Activated CD4-positive, CD25-positive, alpha-beta regulatory T cell (primary cell): ENCODE data around the gene MDM2.
A peak's percentile ranks its signal among the peaks of the same experiment; 100 is the strongest.

Experiments used
- DNase-seq, 4 experiments: peaks; one replicate each; lab custom pipeline; 2025; lab: John Stamatoyannopoulos, UW

Gene MDM2

GRCh38 chr12:68807576-68808387, at the start of gene MDM2:
MDM2 (plus strand) TSS chr12:68808177; CDS start chr12:68808478, 301 bp downstream.
- DNase-seq: peak; percentile 83 to 96 (median 91)

DNA sequence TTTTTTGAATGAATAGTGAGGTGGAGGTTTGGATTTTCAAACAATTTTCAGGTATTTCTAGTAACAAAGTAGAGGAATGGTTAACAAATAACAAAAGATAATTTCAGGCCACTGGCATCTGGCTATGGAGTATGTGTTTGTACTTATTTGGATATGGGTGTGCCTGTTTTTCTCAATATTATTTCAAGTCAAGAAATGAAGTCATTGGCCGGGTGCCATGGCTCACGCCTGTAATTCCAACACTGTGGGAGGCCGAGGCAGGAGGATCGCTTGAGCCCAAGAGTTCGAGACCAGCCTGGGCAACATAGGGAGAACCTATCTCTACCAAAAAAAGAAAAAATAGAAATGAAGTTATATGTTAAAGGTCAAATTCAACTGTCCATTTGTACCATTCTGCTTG, 48.1 kb upstream of the MDM2 start:
- no peak for DNase-seq

DNA sequence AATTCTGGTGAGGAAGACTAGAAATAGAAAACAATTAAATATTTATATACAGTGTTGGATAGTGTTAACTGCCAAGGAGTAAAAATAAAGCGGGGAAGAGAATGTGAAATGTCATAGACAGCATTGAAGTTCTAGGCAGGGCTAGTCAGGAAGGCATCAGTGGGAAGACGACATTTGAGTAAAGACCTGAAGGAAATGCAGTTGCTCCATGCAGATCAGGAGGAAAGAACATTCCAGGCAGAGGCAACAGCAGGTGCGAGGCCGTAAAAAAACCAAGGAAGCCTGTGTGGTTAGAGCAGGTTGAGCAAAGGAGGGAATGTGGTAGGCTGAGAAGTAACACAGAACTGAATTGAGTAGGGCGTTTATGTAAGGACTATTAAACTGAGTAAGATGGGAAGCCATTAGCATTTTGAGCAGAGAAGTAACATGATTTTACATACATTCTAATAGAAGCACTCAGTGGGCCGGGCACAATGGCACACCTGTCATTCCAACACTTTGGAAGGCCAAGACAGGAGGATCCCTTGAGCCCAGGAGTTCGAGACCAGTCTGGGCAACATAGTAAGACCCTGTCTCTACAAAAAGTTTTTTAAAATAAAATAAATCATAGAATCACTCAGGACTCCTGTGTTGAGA, 47.1 kb upstream of the MDM2 start:
- no peak for DNase-seq

- no peak for DNase-seq
Measured at GRCh38 chr12:68761442-68761812, 46.5 kb upstream of the MDM2 start.

- no peak for DNase-seq
Measured at GRCh38 chr12:68761901-68762630, 45.9 kb upstream of the MDM2 start.

DNA sequence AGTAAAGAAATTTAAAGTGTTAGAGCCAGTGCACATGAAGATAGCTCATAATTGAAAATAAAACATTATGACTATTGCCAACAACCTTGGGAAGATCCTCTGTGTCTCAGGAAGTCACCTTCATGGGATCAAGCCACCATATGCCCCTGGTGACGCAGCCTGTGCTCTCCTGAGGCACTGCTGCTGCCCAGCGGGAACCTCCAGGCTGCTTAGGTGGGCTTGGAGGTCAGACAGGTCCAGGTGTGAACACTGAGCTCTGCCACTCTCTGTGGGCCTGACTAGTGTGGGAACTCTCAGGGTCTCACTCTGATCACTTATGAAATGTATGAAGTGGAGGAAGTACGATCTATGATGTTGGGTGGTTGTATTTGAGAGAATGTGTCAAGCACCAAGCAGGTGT, 45.3 kb upstream of the MDM2 start:
- no peak for DNase-seq

GRCh38 chr12:68765696-68766095, 42.3 kb upstream of the MDM2 start:
- DNase-seq: no peak

DNA sequence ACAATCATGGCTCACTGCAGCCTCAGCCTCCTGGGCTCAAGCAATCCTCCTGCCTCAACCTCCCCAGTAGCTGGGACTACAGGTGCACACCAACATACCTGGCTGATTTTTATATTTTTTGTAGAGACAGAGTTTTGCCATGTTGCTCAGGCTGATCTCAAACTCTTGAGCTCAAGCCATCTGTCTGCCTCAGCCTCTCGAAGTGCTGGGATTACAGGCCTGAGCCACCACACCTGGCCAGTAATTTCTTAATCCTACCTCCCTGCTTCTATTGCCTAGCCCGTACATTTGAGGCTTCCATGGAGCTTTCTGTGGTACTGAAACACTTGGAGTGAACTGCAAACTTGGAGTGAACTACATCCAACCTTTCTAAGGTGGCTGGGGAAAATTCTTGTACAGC, 41.3 kb upstream of the MDM2 start:
- DNase-seq: no peak

- no peak for DNase-seq
Measured at GRCh38 chr12:68767191-68767590, 40.8 kb upstream of the MDM2 start.

- DNase-seq: no peak
Measured at GRCh38 chr12:68768431-68768939, 39.5 kb upstream of the MDM2 start.

GRCh38 chr12:68769941-68770340, 38.0 kb upstream of the MDM2 start:
- DNase-seq: no peak

- DNase-seq: no peak
Measured at GRCh38 chr12:68771223-68771925, 36.6 kb upstream of the MDM2 start.

DNA sequence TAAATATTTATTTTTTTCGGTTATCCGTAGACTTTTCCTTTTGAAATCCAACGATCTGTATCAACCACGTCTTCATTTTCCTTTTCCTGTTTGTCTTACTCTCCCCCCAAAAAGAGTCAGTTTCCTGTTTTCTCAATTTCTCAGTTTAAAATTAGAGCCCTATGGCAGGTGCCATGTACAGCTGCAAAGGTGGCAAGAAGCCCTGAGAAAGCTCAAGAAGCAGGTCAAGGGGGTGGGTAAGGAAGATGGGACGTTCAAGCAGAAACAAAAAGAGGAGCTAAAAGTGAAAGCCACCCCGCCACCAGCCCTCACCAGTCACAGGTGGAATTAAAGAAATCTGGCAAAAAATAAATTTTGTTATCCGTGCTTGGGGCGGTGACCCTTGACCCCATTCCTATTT, 35.3 kb upstream of the MDM2 start:
- no peak for DNase-seq

DNA sequence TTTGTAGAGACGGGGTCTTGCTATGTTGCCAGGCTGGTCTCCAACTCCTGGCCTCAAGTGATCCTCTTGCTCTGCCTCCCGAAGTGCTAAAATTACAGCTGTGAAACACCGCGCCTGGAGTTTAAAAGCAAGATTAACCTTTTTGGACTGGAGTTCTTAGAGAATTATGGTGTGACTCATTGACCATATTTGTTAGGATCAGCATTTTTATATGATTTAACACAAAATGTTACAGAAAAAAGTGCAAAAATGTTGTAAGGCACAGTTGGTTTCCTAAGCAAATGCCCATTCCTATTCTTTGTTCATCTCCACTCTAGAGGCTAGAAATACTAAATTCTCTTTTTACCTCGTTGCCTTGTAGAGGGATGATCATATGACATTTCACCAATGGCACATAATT, 34.4 kb upstream of the MDM2 start:
- DNase-seq: no peak

DNA sequence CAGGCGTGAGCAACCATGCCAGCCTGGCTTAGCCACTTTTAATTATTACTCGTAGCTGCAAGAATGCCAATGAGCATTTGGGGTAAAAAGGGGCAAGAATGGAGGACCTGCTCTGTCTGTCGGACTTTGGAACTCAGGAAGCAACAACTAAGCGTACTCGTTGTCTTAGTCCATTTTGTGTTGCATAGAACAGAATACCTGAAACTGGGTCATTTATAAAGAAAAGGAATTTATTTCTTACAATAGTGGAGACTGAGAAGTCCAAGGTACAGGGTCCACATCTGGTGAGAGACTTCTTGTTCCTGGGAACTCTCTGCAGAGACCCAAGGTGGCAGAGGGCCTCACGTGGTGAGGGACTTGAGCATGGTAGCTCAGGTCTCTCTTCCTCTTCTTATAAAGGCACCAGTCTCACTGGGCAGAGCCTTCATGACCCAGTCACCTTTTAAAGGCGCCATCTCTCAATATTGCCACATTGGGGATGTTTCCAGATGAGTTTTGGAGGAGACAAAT, 32.8 kb upstream of the MDM2 start:
- no peak for DNase-seq

GRCh38 chr12:68776976-68777610, 30.9 kb upstream of the MDM2 start:
- no peak for DNase-seq

DNA sequence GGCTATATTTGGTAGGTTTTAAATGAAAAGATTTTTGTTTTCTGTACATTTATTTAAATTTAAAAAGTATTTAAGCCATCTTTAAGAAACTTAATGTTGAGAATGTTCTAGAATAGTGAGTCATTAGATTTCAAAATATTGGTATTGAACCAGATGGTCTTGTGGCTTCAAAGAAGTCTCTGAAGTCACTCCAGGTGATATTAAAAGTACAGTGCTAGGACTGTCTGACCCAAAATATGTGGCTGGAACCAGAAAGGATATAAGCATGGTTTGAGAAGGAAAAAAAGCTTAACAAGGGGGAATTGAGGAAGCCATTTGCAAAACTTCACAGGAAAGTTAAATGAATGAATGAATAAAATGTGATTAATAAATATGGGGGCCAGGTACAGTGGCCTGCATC, 28.7 kb upstream of the MDM2 start:
- no peak for DNase-seq

GRCh38 chr12:68780731-68781130, 27.2 kb upstream of the MDM2 start:
- no peak for DNase-seq

- DNase-seq: no peak
Measured at GRCh38 chr12:68781728-68782127, 26.2 kb upstream of the MDM2 start.

GRCh38 chr12:68784015-68784414, 24.0 kb upstream of the MDM2 start:
- no peak for DNase-seq

- DNase-seq: no peak
Measured at GRCh38 chr12:68785358-68785757, 22.6 kb upstream of the MDM2 start.

DNA sequence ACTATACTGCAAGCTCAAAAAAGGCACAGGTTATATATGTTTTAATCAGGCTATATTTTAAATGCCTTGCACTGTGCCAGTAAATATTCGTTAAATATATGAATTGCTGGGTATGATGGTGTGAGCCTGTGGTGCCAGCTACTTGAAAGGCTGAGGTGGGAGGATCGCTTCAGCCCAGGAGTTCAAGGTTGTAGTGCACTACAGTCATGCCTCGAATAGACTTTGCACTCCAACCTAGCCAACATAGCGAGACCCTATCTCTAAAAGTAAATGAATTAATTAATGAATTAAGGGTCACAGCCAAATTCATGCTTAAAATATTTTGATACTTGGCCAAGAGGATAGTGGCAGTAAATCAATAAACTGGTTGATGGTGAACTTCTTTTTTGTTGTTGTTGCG, 22.2 kb upstream of the MDM2 start:
- no peak for DNase-seq
